Transverse colon (tissue), 4 donors: Measurements from ENCODE around the gene GDPD3.

ENCODE experiments used
- CTCF ChIP-seq, 5 experiments: fragments of 200-600 bp in 3 of 5; fragments of 450-650 bp in 2 of 5; sonication (generic) in 3 of 5; IDR thresholded peaks; 1 replicate in 2 of 5; 2 replicates in 3 of 5; pipeline ENCODE4 v1.5.1; 2016 to 2017; ENCODE audit warnings: antibody characterized with exemption in 5 of 5, inconsistent platforms in 3 of 5, mild to moderate bottlenecking in 2 of 5, moderate library complexity in 1 of 5
- EP300 ChIP-seq: sonication (generic); formaldehyde crosslinking; IDR thresholded peaks from one replicate; pipeline ENCODE4 v1.6.1; 2017; ENCODE audit warnings: antibody characterized with exemption, low read depth
- POLR2A ChIP-seq: fragments of 450-650 bp; IDR thresholded peaks from one replicate; pipeline ENCODE4 v1.6.1; 2016; ENCODE audit warnings: antibody characterized with exemption, mild to moderate bottlenecking, moderate library complexity
- POLR2AphosphoS5 ChIP-seq, 3 donors: sonication (generic); formaldehyde crosslinking; IDR thresholded peaks; one replicate each; pipeline ENCODE4 v1.6.1; 2016; ENCODE audit warnings: antibody characterized with exemption in 3 of 3

GRCh38 chr16:30065943-30066760, 47.2 kb downstream of the GDPD3 start:
- TF ChIP-seq CTCF (IDR thresholded peaks at IDR 0.05) = no peak
- no peak for TF ChIP-seq POLR2A
- no peak for TF ChIP-seq POLR2AphosphoS5 (IDR thresholded peaks at IDR 0.05)
- TF ChIP-seq EP300 = no peak
